ENCODE measurements around the gene FBXW8. TPM values are rescaled to one million over a fixed set of nuclear protein-coding genes. Genes with fewer than 3 reads are reported as not detected.
"Not testable (repeated sequence)": the region's sequence is repeated elsewhere in the genome, so short reads cannot be mapped to it uniquely, and the experiment has no call there.

Gene FBXW8
- polyA plus RNA-seq, 3 donors: 3.9 to 4.8 (median 4.4) TPM

DNA sequence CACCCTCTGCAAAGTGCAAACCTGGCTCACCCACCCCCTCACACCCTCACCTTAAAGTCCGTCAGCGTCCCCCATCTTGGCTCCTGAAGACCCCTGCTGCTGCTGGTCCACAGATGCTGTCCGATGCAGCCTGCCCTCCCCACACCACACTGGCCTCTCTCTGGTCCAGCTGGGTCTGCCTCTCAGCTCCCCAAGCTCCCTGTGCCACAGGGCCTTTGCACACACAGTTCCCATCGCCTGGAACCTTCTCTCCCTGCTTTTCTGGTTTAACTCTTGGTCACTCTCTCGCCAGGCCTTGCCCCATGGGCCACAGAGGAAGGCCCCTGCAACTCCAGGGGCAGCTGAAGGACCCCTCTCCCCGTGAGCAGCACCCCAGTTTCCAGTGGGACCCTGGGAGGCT, 143.5 kb downstream of the FBXW8 start:
- H3K27ac ChIP-seq (ENCODE audit: low read depth, low read length): no peak overlapping the region
- WGBS, 3 donors: 95% methylated on average over 6 of the region's 6 CpGs

DNA sequence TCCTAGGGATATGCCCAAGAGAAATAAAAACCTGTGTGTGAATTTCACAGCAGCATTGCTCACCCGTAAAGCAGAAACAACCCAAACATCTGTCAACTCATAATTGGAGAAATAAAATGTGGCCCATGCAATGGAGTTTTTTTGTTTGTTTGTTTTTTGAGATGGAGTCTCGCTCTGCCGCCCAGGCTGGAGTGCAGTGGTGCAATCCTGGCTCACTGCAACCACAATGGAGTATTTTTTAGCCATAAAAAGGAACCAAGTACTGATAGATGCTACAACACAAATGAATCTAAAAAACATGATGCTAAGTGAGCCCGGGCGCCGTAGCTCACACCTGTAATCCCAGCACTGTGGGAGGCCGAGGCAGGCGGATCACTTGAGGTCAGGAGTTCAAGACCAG, 146.9 kb downstream of the FBXW8 start:
- 74 to 93% (median 77%) methylated on average over 8 of the region's 8 CpGs for WGBS, 3 donors

DNA sequence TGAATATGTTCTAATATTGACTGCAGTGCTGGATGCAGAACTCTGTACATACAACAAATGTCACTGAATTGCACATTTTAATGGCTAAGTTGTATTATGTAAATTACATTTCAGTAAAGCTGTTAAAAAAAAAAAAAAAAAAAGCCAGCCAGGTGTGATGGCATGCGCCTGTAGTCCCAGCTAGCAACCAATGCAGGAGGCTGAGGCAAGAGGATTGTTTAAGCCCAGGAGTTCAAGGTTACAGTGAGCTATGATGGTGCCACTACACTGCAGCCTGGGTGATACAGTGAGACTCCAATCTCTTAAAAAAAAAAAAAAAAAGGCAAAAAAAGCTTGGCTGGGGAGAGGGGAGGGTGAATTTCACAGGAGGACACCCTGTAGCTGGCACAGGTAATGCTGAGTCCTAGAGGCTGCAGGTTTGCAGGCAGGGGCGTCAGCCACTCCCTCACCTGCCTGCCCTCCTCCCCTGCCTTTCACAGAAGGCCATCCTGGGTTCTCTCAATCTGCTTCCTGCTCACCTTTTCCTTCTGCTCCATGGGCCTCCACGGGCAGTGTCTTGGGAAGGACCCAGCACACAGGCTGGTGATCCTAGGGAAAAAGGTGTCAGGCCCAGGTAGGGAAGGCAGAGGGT, 147.8 kb downstream of the FBXW8 start:
- 38 to 75% (median 68%) methylated on average over 3 of the region's 3 CpGs for WGBS, 3 donors
- no peak overlapping the region for H3K27ac ChIP-seq (ENCODE audit: low read depth, low read length)

More for the DNA sequence above, 146.9 kb downstream of the FBXW8 start:
- not testable (repeated sequence) for H3K27ac ChIP-seq (ENCODE audit: low read depth, low read length)

DNA sequence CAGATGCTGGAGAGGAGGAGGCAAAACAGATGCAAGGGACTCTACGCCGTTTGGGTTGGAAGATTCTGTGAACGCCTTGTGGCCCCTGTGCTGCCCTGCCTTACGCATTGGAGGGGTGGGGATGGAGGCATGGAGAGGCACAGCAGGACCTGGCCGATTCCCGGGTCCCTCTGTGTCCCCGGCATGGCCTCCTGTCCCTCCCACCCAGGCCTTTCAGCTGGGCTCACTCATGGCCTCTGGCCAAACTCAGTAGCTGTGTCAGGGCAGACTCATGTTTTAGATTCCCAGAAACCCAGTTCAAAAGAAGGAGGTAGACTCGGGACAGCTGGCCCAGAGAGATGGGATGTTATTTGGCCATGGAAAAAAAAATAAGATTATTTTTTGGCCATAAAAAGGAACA, 148.4 kb downstream of the FBXW8 start:
- WGBS, 3 donors: 63 to 72% (median 68%) methylated on average over 8 of the region's 8 CpGs
- H3K27ac ChIP-seq (ENCODE audit: low read depth, low read length): no peak overlapping the region

DNA sequence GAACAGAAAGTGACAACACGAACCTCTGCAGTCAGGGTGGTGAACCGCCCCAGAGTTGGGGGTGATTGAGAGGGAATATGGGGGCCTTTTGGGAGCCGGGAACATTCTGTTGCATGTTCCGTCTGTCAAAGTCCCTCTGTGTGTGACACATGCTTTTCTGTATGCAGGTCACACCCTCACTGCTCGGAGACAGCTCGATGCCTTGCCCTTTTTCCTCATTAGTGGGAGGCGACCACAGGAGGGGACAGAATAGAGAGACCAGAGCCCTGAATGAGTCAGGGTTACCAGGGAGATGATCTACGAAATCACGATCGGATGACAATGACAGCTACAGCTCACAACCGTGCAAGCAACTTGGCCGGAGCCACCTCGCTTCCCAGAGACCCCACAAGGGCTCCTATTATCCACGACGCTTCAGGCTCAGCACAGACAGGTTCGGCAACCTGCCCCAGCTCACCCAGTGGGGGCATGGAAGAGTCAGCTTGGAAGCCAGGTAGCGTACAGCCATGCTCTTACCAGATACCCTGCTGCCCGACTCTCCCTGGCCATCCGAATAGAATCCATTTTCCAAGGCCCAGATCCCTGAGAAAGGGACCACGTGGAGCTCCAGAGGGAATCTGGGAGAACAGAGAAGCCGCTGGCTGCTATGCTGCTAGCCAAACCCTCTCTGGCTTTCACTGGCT, 149.6 kb downstream of the FBXW8 start:
- WGBS, 3 donors: 58 to 78% (median 64%) methylated on average over 21 of the region's 21 CpGs
- H3K27ac ChIP-seq (ENCODE audit: low read depth, low read length): no peak overlapping the region

DNA sequence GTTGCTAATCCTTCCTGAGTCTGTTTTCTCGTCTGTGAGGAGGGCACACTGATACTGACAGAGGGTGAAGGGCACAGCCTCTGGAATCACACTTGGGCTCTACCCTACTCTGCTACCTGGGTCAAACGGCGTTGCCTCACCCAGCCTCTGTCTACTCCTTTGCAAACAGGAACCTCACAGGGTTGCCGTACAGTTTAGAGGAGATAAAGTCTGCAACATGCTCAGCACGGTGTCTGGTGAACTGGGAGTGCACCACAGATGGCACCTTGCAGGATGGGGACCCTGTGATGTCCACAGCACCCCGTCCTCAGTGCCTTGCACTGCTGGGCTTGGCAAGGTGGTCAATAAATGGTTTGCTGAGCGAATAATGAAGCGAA, 150.2 kb downstream of the FBXW8 start:
- no peak overlapping the region for H3K27ac ChIP-seq (ENCODE audit: low read depth, low read length)

DNA sequence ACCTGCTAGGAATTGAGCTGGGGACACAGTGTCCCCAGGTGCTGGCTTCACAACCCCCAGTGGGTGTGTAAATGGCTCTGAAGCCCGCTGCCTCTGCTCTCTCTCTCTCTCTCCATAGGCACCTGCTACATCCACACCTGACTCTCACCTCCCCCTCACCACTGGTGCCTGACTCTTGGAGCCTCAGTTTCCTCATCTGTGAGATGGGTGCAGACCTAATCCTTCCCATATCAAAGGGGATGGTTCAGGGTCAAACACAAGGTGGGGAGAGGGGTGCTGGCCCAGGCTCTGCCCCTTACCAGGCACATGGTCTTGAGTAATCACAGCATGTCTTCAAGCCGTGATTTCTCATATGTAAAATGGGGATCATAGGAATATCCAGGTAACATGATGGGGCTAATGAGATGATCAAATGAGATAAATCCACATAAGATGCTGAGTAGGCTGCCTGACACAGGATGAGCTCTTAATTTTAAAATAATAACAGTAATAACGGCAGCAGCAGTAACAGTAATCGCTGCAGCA, 150.9 kb downstream of the FBXW8 start:
- 81 to 94% (median 88%) methylated on average over 4 of the region's 4 CpGs for WGBS, 3 donors
- no peak overlapping the region for H3K27ac ChIP-seq (ENCODE audit: low read depth, low read length)

More for the DNA sequence above, 150.2 kb downstream of the FBXW8 start:
- 48 to 68% (median 56%) methylated on average over 8 of the region's 8 CpGs for whole genome bisulfite sequencing, 3 donors

DNA sequence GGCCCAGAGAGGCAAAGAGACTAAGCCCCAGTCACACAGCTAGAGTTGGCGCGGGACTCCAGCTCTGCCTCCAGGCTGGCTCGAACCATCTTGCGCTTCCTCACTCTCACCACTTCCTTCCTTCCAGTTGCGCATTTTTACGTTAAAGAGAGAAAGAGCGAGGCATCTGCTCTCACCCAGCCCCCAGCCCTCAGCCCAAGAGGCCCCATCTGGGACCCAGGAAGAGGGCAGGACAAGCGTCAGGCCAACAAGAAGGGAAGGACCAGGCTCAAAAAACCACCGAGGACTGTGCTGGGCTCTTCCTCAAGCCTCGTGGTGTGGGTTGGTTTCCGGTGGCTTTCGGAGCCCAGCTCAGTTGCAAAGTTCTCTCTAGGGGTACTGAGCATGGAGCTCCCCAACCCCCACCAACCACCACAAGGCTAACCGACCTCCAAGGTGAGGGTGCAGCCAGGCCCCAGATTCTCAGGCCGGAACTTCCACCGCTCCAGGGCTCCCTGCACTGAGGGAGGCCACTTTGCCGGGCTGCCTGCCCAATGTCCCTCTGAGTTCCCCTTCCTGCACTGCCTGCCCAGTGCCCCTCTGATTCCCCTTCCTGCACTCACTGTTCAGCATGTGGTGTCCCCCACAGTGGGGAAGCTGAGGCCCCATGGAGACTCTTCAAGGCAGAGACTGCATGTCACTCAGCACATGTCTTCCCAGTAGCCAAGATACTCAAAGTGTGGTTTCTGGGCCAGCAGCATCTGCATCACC, 152.6 kb downstream of the FBXW8 start:
- no peak overlapping the region for H3K27ac ChIP-seq (ENCODE audit: low read depth, low read length)
- 39 to 72% (median 41%) methylated on average over 16 of the region's 16 CpGs for WGBS, 3 donors

DNA sequence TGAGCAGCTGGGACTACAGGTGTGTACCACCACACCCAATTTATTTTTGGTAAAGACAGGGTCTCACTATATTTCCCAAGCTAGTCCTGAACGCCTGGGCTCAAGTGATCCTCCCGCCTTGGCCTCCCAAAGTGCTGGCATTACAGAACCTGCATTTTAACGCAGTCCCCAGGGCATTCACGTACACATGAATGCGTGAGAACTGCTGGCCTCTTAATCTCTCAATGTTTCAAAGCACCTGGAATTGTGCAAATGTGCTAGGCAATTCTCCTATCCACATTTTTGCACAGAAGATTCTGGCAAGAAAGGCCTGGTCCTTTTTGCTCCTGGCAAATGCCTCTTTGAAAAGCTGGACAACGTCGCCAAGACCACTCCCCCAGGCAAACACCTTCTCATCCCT, 153.3 kb downstream of the FBXW8 start:
- WGBS, 3 donors: 79 to 94% (median 85%) methylated on average over 7 of the region's 7 CpGs
- no peak overlapping the region for H3K27ac ChIP-seq (ENCODE audit: low read depth, low read length)

DNA sequence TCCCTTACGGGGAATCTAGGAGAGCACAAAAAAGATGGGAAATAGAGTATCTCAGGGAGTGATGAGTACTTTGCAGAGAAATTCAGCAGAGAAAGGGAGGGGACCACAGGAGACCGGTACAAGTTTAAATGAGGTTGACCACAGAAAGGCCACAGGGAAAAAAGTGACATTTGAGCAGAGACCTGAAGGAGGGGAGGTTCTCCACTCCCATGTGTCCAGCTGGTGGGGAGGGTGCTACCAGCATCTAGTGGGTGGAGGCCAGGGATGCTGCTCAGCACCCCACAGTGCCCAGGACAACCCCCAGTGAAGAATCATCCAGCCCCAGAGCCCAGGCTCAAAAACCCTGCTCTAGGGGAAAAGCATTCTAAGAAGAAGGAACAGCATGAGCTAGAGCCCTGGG, 153.8 kb downstream of the FBXW8 start:
- H3K27ac ChIP-seq (ENCODE audit: low read depth, low read length): no peak overlapping the region
- WGBS, 3 donors: 66 to 94% (median 66%) methylated on average over 2 of the region's 2 CpGs

DNA sequence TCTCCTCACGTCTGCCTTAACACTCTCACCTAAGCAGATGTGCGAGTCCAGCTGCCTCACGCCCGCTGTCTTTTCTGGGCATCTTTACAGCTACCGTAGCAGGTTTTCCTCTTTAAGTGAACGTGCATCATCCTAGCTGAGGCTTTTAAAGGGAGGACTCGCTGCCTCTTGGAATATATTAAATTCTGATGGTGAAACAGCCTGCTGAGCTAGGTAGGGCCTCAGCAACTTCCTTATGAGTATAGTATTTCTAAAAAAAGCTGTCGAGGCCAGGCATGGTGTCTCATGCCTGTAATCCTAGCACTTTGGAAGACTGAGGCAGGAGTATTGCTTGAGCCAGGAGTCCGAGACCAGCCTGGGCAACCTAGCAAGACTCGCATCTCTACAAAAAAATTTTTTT, 156.3 kb downstream of the FBXW8 start:
- 64 to 90% (median 69%) methylated on average over 10 of the region's 10 CpGs for WGBS, 3 donors
- H3K27ac ChIP-seq (ENCODE audit: low read depth, low read length): no peak overlapping the region

DNA sequence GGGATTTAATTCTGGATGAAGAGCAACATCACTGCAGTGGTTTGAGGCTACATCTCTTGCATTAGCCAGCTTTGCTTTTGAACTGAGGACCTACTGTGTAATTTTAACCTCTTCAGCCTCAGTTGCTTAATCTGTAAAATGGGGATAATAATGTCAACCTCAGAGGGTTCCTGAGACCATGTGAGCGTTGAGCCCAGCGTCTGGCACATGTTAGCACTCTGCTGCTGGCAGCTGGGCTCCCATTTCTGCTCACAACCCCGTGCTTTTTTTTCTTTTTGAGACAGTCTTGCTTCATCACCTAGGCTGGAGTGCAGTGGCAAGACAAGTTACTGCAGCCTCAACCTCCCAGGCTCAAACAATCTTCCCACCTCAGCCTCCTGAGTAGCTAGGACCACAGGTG, 156.9 kb downstream of the FBXW8 start:
- no peak overlapping the region for H3K27ac ChIP-seq (ENCODE audit: low read depth, low read length)
- 65 to 90% (median 75%) methylated on average over 3 of the region's 3 CpGs for WGBS, 3 donors

DNA sequence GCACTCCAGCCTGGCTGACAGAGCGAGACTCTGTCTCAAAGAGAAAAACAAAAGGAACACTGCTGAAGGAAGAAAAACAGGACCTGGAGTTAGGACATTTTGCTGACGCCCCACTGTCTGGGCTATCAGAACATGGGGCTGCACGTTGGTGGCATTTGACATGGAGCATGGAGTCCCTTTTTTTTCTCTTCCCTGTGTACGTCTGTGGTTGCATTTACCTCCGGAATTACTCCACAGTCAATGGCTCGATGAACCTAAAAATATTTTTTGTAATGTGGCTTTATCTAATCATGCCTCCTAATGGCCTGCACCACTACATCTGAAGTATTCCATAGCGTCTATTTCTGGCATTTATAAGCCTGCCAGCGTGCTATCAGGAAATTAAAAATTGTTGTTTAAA, 157.7 kb downstream of the FBXW8 start:
- H3K27ac ChIP-seq (ENCODE audit: low read depth, low read length): no peak overlapping the region
- 70 to 82% (median 79%) methylated on average over 8 of the region's 8 CpGs for WGBS, 3 donors

DNA sequence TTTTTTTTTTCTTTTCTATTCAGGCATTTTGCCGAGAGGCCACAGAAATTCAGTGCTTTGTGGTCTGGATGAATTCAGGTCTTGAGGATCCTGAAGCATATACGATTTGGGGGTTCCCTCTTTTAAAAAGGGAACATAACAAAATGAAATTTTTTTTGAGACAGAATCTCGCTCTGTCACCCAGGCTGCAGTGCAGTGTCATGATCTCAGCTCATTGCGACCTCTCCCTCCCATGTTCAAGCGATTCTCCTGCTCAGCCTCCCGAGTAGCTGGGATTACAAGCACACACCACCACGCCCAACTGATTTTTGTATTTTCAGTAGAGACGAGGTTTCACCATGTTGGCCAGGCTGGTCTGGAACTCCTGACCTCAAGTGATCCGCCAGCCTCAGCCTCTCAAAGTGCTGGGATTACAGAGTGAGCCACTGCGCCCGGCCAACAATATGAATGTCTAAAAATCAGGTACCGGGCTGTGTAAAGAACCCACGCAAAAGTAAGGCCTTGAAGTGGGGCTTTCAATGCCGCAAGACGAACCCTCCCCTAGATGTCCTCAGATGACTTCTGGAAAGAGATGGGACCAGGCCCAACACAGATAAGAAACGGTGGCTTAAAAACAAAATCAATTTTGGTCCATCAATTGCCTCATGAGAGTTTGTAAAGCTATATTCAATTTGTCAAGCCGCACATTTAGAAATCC, 158.5 kb downstream of the FBXW8 start:
- WGBS, 3 donors: 61 to 70% (median 61%) methylated on average over 17 of the region's 17 CpGs
- H3K27ac ChIP-seq (ENCODE audit: low read depth, low read length): no peak overlapping the region

DNA sequence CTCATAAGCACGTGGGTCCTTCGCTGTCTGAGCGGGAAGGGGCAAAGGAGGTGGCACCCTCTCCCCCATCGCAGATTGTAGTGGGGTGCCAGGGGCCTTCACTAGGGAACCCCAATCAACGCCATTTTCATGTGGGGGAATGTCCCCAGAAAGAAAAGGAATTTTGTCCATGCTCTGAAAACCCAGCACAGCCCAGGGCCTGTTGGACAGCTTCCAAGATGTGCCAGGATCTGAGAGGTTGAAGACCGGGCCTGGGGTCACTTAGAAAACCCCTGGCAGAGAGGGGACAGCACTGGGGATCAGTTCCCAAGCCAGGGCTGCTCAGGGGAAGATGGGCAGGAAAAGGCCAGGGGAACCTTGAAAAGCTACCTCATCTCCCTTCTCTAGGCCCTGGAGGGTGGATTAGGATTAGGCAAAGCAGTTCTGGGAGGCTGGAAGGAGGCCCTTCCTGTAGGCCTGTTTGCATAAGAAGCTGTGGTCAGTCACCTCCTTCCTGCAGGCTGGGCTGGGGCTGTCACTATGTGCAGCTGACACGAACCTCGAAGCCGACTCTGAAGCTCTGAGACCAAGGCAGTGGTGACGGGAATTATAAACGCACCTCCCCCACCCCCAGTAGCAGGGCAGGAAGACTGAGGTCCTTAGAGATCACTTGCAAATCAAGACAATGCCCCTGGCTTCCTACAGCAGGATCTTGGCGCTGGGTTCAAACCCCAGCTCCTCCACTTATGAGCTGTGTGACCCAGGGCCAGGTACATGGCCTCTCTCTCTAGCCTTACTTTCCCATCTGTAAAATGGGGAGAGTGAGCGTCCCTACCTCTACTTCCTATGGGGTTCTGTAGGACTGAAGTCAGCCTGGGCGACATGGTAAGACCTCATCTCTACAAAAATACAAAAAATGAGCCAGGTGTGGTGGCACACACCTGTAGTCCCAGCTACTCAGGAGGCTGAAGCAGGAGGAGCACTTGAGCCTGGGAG, 159.5 kb downstream of the FBXW8 start:
- no peak overlapping the region for H3K27ac ChIP-seq (ENCODE audit: low read depth, low read length)
- 61 to 72% (median 69%) methylated on average over 14 of the region's 14 CpGs for WGBS, 3 donors

DNA sequence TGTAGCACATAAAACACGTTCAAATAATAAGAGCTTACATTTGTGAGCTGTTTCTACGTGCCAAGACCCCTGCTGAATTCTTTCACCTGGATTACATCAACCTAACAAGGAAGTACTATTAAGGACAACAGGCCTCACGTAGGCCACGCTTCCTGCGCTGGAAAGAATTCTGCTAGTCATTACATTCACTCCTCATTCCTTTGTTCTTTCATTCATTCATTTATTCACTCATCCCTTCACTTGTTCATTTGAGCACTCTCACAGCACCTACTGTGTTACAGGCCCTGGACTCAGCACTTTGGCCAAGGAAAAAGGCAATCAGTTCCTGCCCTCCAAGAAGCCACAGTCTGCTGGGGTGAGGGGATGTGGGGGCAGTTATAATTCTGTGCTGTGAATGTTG, 160.3 kb downstream of the FBXW8 start:
- H3K27ac ChIP-seq (ENCODE audit: low read depth, low read length): no peak overlapping the region
- WGBS, 3 donors: 49 to 83% (median 63%) methylated on average over 5 of the region's 5 CpGs

DNA sequence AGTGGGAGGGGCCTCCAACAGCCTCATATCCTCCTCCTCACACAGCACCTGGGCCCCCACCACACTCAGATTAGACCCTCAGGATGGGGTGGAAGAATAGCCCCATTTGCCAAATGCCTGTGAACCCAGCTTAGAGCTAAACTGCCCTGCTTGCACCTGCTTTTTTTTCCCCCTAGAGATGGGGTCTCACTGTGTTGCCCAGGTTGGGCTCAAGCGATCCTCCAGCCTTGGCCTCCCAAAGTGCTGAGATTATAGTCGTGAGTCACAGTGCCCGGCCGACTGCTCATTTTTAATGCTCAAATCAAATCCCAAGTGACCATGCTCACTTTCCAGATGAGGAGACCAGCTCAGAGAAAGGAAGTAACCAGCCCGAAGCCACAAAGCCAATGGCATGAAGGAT, 161.4 kb downstream of the FBXW8 start:
- H3K27ac ChIP-seq (ENCODE audit: low read depth, low read length): no peak overlapping the region
- 88 to 97% (median 93%) methylated on average over 5 of the region's 5 CpGs for WGBS, 3 donors
